HEK293 (cell line): Measurements from ENCODE around the gene MYO15B.
A peak's percentile ranks its signal among the peaks of the same experiment; 100 is the strongest.
"Not testable (repeated sequence)": the region's sequence is repeated elsewhere in the genome, so short reads cannot be mapped to it uniquely, and the experiment has no call there.

Experiments used
- CTCF ChIA-PET: fragments of 350-600 bp; formaldehyde crosslinking; extraction: SDS; loops from one replicate; lab custom pipeline; 2021; ENCODE audit warnings: antibody characterized with exemption; lab: Yijun Ruan, JAX
- POLR2A ChIA-PET: fragments of 300-600 bp; formaldehyde crosslinking; extraction: SDS; loops from one replicate; lab custom pipeline; 2020; ENCODE audit warnings: antibody characterized with exemption, inconsistent platforms; lab: Yijun Ruan, JAX
- H3K27ac ChIP-seq: fragments of 200-500 bp; sonication (Bioruptor generic); 2 replicates; pipeline ENCODE4 v1.5.1; 2014; ENCODE audit warnings: low read depth, low read length, control low read depth, inconsistent platforms; ENCODE audit errors: extremely low read depth
- H3K36me3 ChIP-seq, 2 experiments: fragments of 200-500 bp in 1 of 2; sonication (Bioruptor generic) in 1 of 2; 1 replicate in 1 of 2; 2 replicates in 1 of 2; pipeline ENCODE4 v1.5.1; 2014 to 2017; ENCODE audit warnings: inconsistent platforms in 2 of 2, low read length in 2 of 2; ENCODE audit not compliant: control insufficient read depth in 2 of 2, insufficient read depth in 1 of 2
- H3K4me1 ChIP-seq: fragments of 200-500 bp; sonication (Bioruptor generic); 2 replicates; pipeline ENCODE4 v1.5.1; 2014; ENCODE audit warnings: mild to moderate bottlenecking, low read length, inconsistent platforms; ENCODE audit not compliant: control insufficient read depth, insufficient read depth
- H3K4me3 ChIP-seq: 2 replicates; pipeline ENCODE4 v1.5.1; 2011; ENCODE audit warnings: low read depth, mild to moderate bottlenecking, control low read depth, low read length, moderate library complexity
- H3K9me3 ChIP-seq: fragments of 200-500 bp; sonication (Bioruptor generic); 2 replicates; pipeline ENCODE4 v1.5.1; 2014; ENCODE audit warnings: low read depth, low read length, inconsistent platforms; ENCODE audit not compliant: control insufficient read depth, insufficient read depth
- KLF1 ChIP-seq: fragments of 450-650 bp; formaldehyde crosslinking; IDR thresholded peaks from 2 replicates; pipeline ENCODE4 v1.5.1; 2016; ENCODE audit warnings: missing biosample characterization, missing genetic modification characterization
- KLF17 ChIP-seq: fragments of 450-650 bp; formaldehyde crosslinking; IDR thresholded peaks from 2 replicates; pipeline ENCODE4 v1.5.1; 2016; ENCODE audit warnings: missing biosample characterization, missing genetic modification characterization
- SCRT2 ChIP-seq: fragments of 450-650 bp; formaldehyde crosslinking; IDR thresholded peaks from 2 replicates; pipeline ENCODE4 v1.5.1; 2016; ENCODE audit warnings: missing biosample characterization, missing genetic modification characterization
- SP7 ChIP-seq: fragments of 450-650 bp; formaldehyde crosslinking; IDR thresholded peaks from 2 replicates; pipeline ENCODE4 v1.5.1; 2016; ENCODE audit warnings: missing biosample characterization, missing genetic modification characterization
- ZBTB1 ChIP-seq: fragments of 450-650 bp; formaldehyde crosslinking; IDR thresholded peaks from 2 replicates; pipeline ENCODE4 v1.5.1; 2016; ENCODE audit warnings: missing biosample characterization, missing genetic modification characterization
- ZIC2 ChIP-seq: fragments of 450-650 bp; formaldehyde crosslinking; IDR thresholded peaks from 2 replicates; pipeline ENCODE4 v1.5.1; 2016; ENCODE audit warnings: missing biosample characterization, missing genetic modification characterization
- ZNF169 ChIP-seq: fragments of 450-650 bp; formaldehyde crosslinking; IDR thresholded peaks from 2 replicates; pipeline ENCODE4 v1.5.1; 2016; ENCODE audit warnings: missing biosample characterization, missing genetic modification characterization
- ZNF37A ChIP-seq: fragments of 450-650 bp; IDR thresholded peaks from 2 replicates; pipeline ENCODE4 v1.5.1; 2018; ENCODE audit warnings: missing biosample characterization, missing genetic modification characterization
- ZNF555 ChIP-seq: fragments of 450-650 bp; formaldehyde crosslinking; conservative IDR thresholded peaks from 2 replicates; pipeline ENCODE4 v1.5.1; 2017; ENCODE audit warnings: missing biosample characterization, mild to moderate bottlenecking, missing genetic modification characterization, inconsistent platforms
- ZNF654 ChIP-seq: fragments of 450-650 bp; formaldehyde crosslinking; IDR thresholded peaks from 2 replicates; pipeline ENCODE4 v1.5.1; 2016; ENCODE audit warnings: low read depth, missing biosample characterization, missing genetic modification characterization
- ZNF768 ChIP-seq: fragments of 450-650 bp; formaldehyde crosslinking; IDR thresholded peaks from 2 replicates; pipeline ENCODE4 v1.5.1; 2018; ENCODE audit warnings: missing biosample characterization, mild to moderate bottlenecking, missing genetic modification characterization
- ZNF791 ChIP-seq: fragments of 450-650 bp; formaldehyde crosslinking; IDR thresholded peaks from 2 replicates; pipeline ENCODE4 v1.5.1; 2016; ENCODE audit warnings: missing biosample characterization, missing genetic modification characterization
- ZNF837 ChIP-seq: fragments of 450-650 bp; formaldehyde crosslinking; IDR thresholded peaks from 2 replicates; pipeline ENCODE4 v1.5.1; 2016; ENCODE audit warnings: missing biosample characterization, missing genetic modification characterization
- TF ChIP-seq, protein P1 (sequence below): fragments of 450-650 bp; formaldehyde crosslinking; IDR thresholded peaks from 2 replicates; pipeline ENCODE4 v1.5.1; 2017; ENCODE audit warnings: missing biosample characterization, missing genetic modification characterization

Gene MYO15B

DNA sequence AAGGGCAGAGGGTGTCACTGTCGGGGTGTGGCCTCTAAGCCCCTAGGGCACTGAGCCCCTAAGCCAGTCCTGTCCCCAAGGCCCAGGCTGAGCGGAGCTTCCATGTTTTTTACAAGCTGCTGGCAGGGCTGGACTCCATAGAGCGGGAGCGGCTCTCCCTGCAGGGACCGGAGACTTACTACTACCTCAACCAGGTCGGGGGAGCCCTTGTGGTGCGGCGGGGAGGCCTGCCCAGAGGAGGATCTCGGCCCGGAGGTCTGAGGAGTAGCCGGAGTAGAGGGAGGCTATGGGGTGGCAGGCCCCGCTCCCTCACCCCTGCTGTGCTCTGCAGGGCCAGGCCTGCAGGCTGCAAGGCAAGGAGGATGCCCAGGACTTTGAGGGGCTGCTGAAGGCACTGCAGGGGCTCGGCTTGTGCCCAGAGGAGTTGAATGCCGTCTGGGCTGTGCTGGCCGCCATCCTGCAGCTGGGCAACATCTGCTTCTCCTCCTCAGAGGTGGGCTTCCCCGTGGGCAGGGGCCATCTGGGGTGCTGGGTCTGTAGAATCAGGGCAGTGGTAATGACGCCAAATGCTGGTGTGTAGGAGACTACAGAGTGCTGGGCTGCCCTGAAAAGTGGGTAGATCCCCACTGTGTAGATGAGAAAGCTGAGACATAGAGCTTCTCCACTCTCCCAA is 4.9 kb downstream of the MYO15B start:
- H3K27ac ChIP-seq, result no peak overlapping the region
- no peaks in the 10 kb centered on the region for H3K36me3 ChIP-seq
- H3K9me3 ChIP-seq, result no peaks in the 10 kb centered on the region
- peaks cover 2% of the 10 kb centered on the region; the same call in 1 of the 2 replicates for H3K4me1 ChIP-seq
- CTCF ChIA-PET, result interaction anchor here (1.0 to 5.1 kb wide), 4 partner anchors 9 to 158 kb away, joined by 3 to 58 read pairs (median 10); partner anchors contain the start of gene SMIM5
- POLR2A ChIA-PET, result no interaction called here
- TF ChIP-seq ZIC2 (tag by site-specific recombination), result peak; percentile 17; the same call in 1 of the 2 replicates
- TF ChIP-seq SP7, result no peak
- no peak overlapping the region for H3K4me3 ChIP-seq

DNA sequence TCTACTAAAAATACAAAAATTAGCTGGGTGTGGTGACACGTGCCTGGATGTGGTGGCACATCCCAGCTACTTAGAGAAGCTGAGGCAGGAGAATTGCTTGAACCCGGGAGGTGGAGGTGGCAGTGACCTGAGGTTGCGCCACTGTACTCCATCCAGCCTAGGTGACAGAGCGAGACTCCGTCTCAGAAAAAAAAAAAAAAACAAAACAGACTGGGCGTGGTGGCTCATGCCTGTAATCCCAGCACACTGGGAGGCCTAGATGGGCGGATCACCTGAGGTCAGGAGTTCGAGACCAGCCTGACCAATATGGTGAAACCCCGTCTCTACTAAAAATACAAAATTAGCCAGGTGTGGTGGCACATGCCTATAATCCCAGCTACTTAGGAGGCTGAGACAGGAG is 5.8 kb downstream of the MYO15B start:
- H3K9me3 ChIP-seq, H3K4me3 ChIP-seq, H3K4me1 ChIP-seq, H3K27ac ChIP-seq, H3K36me3 ChIP-seq: not testable (repeated sequence)
- TF ChIP-seq KLF1, result peak; percentile 60
- ChIA-PET POLR2A (interaction anchor here (0.6 kb wide), 1 partner anchor 38 kb away, joined by 6 read pairs; no protein-coding TSS in a partner anchor), CTCF (interaction anchor here (0.6 to 5.1 kb wide), 7 partner anchors 8 to 157 kb away, joined by 3 to 58 read pairs (median 5); partner anchors contain the start of gene SMIM5)

GRCh38 chr17:75594499-75595283 is 7.1 kb downstream of the MYO15B start:
- POLR2A ChIA-PET, result no interaction called here
- H3K4me1 ChIP-seq, result no peaks in the 10 kb centered on the region
- H3K9me3 ChIP-seq, result no peaks in the 10 kb centered on the region
- no peak for TF ChIP-seq ZNF555
- TF ChIP-seq, all 188 proteins: peak for 0
- Histone ChIP-seq H3K4me3 (no peak overlapping the region), H3K36me3 (no peaks in the 10 kb centered on the region), H3K27ac (no peak overlapping the region)
- CTCF ChIA-PET, result interaction anchor here (0.7 to 1.3 kb wide), 3 partner anchors 12 to 153 kb away, joined by 3 to 5 read pairs (median 3); no protein-coding TSS in a partner anchor

GRCh38 chr17:75595284-75595919 is 7.8 kb downstream of the MYO15B start:
- ChIA-PET POLR2A (no interaction called here), CTCF (interaction anchor here (0.7 to 1.1 kb wide), 3 partner anchors 17 to 113 kb away, joined by 3 to 4 read pairs (median 3); no protein-coding TSS in a partner anchor)
- H3K27ac ChIP-seq, result no peak overlapping the region
- H3K4me3 ChIP-seq, result no peak overlapping the region
- H3K4me1 ChIP-seq, result no peaks in the 10 kb centered on the region
- no peaks in the 10 kb centered on the region for H3K36me3 ChIP-seq
- no peaks in the 10 kb centered on the region for H3K9me3 ChIP-seq
- TF ChIP-seq ZBTB1 (tag by site-specific recombination) (no peak), KLF17 (tag by site-specific recombination) (no peak), ZNF768 (tag by site-specific recombination) (peak; percentile 9; the same call in 1 of the 2 replicates), ZNF37A (tag by site-specific recombination) (no peak), ZNF837 (tag by site-specific recombination) (no peak)

- Histone ChIP-seq H3K4me3 (no peak overlapping the region), H3K27ac (no peak overlapping the region), H3K9me3 (no peaks in the 10 kb centered on the region), H3K36me3 (no peaks in the 10 kb centered on the region), H3K4me1 (no peaks in the 10 kb centered on the region)
- ChIA-PET POLR2A (no interaction called here), CTCF (interaction anchor here (0.5 to 1.1 kb wide), 4 partner anchors 37 to 190 kb away, joined by 3 to 4 read pairs (median 3); no protein-coding TSS in a partner anchor)
- TF ChIP-seq ZNF791 (tag by site-specific recombination) (no peak), ZNF654 (tag by site-specific recombination) (no peak), ZNF37A (tag by site-specific recombination) (no peak), SCRT2 (tag by site-specific recombination) (no peak), ZNF169 (tag by site-specific recombination) (no peak)
- TF ChIP-seq, protein P1, sequence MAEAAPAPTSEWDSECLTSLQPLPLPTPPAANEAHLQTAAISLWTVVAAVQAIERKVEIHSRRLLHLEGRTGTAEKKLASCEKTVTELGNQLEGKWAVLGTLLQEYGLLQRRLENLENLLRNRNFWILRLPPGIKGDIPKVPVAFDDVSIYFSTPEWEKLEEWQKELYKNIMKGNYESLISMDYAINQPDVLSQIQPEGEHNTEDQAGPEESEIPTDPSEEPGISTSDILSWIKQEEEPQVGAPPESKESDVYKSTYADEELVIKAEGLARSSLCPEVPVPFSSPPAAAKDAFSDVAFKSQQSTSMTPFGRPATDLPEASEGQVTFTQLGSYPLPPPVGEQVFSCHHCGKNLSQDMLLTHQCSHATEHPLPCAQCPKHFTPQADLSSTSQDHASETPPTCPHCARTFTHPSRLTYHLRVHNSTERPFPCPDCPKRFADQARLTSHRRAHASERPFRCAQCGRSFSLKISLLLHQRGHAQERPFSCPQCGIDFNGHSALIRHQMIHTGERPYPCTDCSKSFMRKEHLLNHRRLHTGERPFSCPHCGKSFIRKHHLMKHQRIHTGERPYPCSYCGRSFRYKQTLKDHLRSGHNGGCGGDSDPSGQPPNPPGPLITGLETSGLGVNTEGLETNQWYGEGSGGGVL (tag by site-specific recombination), result no peak
These were observed 8.3 kb downstream of the MYO15B start for GRCh38 chr17:75595920-75596313.
